IMR-90 (cell line): ENCODE measurements around the gene SLC38A3.

Experiments
- CEBPB ChIP-seq: IDR thresholded peaks from 2 replicates; pipeline ENCODE4 v1.6.1; 2012; ENCODE audit warnings: low read depth, low read length, improper control_type of control experiment
- CTCF ChIP-seq: conservative IDR thresholded peaks from 2 replicates; pipeline ENCODE4 v1.5.1; 2012; ENCODE audit warnings: mild to moderate bottlenecking, low read depth, low read length, improper control_type of control experiment
- NFE2L2 ChIP-seq: fragments of 150-350 bp; IDR thresholded peaks from 2 replicates; pipeline ENCODE4 v1.6.1; 2016; ENCODE audit warnings: low read depth, mild to moderate bottlenecking, low read length
- POLR2A ChIP-seq: IDR thresholded peaks from 2 replicates; pipeline ENCODE4 v1.6.1; 2012; ENCODE audit warnings: mild to moderate bottlenecking, low read depth, low read length
- RCOR1 ChIP-seq: IDR thresholded peaks from 2 replicates; pipeline ENCODE4 v1.6.1; 2012; ENCODE audit warnings: mild to moderate bottlenecking, low read length, improper control_type of control experiment; ENCODE audit not compliant: insufficient replicate concordance
- RFX5 ChIP-seq: IDR thresholded peaks from 2 replicates; pipeline ENCODE4 v1.8.0; 2012; ENCODE audit warnings: low read depth, mild to moderate bottlenecking, low read length, moderate library complexity
- TF ChIP-seq, protein P1 (sequence below): fragments of 150-350 bp; IDR thresholded peaks from 2 replicates; pipeline ENCODE4 v1.6.1; 2017; ENCODE audit warnings: mild to moderate bottlenecking, antibody characterized with exemption, low read length, low read depth
- TF ChIP-seq, protein P2 (sequence below): fragments of 150-350 bp; IDR thresholded peaks from 2 replicates; pipeline ENCODE4 v1.6.1; 2016; ENCODE audit warnings: low read depth, mild to moderate bottlenecking, low read length, moderate library complexity, borderline replicate concordance

GRCh38 chr3:50163572-50164455 is 41.3 kb upstream of the SLC38A3 start:
- TF ChIP-seq RFX5: no peak
- TF ChIP-seq, protein P1, sequence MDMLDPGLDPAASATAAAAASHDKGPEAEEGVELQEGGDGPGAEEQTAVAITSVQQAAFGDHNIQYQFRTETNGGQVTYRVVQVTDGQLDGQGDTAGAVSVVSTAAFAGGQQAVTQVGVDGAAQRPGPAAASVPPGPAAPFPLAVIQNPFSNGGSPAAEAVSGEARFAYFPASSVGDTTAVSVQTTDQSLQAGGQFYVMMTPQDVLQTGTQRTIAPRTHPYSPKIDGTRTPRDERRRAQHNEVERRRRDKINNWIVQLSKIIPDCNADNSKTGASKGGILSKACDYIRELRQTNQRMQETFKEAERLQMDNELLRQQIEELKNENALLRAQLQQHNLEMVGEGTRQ: no peak
- TF ChIP-seq POLR2A: no peak
- TF ChIP-seq CTCF: no peak
- TF ChIP-seq RCOR1: no peak
- no peak for TF ChIP-seq CEBPB
- no peak for TF ChIP-seq NFE2L2
- TF ChIP-seq, protein P2, sequence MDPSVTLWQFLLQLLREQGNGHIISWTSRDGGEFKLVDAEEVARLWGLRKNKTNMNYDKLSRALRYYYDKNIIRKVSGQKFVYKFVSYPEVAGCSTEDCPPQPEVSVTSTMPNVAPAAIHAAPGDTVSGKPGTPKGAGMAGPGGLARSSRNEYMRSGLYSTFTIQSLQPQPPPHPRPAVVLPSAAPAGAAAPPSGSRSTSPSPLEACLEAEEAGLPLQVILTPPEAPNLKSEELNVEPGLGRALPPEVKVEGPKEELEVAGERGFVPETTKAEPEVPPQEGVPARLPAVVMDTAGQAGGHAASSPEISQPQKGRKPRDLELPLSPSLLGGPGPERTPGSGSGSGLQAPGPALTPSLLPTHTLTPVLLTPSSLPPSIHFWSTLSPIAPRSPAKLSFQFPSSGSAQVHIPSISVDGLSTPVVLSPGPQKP: no peak
